ENCODE results near the gene MYT1. TPM values are rescaled to one million over a fixed set of nuclear protein-coding genes. Genes with fewer than 3 reads are reported as not detected.

MYT1 gene
- total and polyA plus RNA-seq, 2 of the 8 experiments (the other 6 are each of a cell fraction or from before 2014, with no cell fraction given): 0.63 to 2.0 TPM

DNA sequence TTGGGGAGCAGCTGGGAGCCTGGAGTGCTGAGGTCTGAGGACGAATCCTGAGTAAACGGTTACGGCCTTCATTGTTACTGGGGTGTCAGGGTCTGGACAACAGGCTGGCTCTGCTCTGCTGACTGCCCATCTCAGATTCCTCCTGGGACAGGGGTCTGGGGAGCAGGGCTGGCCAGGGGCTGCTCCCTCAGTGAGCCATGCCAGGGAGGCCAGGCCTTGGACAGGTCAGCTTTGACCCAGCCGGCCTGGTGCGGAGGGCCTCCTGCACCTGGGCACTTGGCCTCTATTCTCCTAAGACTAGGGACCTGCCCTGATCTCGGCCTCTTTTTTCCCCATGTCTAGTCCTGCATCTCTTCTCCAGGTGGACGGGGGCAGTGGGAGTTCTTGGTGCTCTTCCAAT is 44.9 kb downstream of the MYT1 start (continued):
- no peak for TF ChIP-seq HDAC2 (IDR thresholded peaks at IDR 0.05; ENCODE audit: borderline replicate concordance in 1 of 2, low read depth in 2 of 2, low read length in 2 of 2)
- no peak for TF ChIP-seq PHF8 (conservative IDR thresholded peaks at IDR 0.05; ENCODE audit: low read depth, low read length)
- TF ChIP-seq KDM1A (IDR thresholded peaks at IDR 0.05; ENCODE audit: borderline replicate concordance, low read length): no peak
- TF ChIP-seq BCL11A (IDR thresholded peaks at IDR 0.05; ENCODE audit: low read depth in 2 of 2, low read length in 2 of 2): no peak
- TF ChIP-seq, protein P1, sequence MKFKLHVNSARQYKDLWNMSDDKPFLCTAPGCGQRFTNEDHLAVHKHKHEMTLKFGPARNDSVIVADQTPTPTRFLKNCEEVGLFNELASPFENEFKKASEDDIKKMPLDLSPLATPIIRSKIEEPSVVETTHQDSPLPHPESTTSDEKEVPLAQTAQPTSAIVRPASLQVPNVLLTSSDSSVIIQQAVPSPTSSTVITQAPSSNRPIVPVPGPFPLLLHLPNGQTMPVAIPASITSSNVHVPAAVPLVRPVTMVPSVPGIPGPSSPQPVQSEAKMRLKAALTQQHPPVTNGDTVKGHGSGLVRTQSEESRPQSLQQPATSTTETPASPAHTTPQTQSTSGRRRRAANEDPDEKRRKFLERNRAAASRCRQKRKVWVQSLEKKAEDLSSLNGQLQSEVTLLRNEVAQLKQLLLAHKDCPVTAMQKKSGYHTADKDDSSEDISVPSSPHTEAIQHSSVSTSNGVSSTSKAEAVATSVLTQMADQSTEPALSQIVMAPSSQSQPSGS (IDR thresholded peaks at IDR 0.05; ENCODE audit: low read length): no peak
- TF ChIP-seq, protein P2, sequence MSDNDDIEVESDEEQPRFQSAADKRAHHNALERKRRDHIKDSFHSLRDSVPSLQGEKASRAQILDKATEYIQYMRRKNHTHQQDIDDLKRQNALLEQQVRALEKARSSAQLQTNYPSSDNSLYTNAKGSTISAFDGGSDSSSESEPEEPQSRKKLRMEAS (IDR thresholded peaks at IDR 0.05): no peak

All from H1 (cell line).